HS-5 (cell line): ENCODE data around the gene TMBIM1.

Source experiments
- DNase-seq: peaks from one replicate; pipeline ENCODE4 v3.0.0-alpha.2; 2012; ENCODE audit warnings: low read depth

Gene TMBIM1

DNA sequence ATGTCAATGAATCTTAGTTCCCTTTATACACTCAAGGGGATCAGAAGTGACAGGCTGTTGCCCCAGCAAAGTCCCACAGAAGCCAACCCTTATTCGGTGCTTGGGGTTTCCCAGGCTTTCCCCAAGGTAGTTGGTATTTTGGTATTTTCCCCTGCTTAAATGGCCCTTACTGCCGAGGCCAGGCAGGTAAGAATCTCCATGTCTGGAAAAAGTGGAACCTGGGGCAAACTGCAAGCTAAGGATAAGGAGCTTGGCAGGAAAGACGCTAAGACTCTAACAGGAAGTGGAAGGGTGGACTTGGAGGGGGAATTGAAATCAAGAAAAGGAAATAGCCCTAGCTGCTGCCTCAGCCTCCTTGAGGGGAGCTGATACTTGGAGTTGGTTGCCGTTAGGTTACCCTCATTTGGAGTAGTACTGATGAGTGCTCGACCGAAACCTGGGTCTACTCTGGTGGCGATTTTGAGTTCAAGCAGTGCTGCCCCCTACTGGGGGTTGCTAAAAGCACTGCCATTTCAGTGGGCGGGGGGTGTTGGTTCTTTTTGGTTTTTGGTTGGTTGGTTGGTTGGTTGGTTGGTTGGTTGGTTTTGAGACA, 34.8 kb downstream of the TMBIM1 start:
- no peak for DNase-seq

DNA sequence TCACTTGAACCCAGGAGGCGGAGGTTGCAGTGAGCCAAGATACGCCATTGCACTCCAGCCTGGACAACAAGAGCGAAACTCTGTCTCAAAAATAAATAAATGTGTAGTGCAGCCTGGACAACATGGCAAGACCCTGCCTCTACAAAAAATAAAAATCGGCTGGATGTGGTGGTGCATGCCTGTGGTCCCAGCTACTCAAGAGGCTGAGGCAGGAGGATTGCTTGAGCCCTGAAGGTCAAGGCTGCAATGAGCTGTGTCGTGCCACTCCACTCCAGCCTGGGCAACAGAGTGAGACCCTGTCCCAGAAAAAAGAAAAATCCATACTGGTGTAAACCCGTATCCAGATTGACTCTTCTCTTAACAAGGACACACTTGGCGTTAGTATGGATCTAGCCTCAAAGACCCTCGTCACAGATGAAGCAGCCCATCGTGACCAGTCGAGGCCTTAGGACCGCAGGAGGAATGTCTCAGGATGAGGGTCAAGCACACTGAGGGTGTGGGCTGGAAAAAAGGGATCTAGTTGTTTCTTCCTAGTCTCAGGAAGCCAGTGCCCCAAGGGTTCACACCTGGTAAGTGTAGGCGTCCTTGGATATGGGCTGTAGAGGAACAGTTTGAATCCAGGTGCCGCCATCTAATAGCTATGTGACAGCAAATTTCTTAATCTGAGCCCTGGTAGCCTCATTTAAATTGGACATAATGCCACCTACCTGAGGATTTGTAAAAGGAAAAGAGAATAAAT, 35.5 kb downstream of the TMBIM1 start:
- no peak for DNase-seq

DNA sequence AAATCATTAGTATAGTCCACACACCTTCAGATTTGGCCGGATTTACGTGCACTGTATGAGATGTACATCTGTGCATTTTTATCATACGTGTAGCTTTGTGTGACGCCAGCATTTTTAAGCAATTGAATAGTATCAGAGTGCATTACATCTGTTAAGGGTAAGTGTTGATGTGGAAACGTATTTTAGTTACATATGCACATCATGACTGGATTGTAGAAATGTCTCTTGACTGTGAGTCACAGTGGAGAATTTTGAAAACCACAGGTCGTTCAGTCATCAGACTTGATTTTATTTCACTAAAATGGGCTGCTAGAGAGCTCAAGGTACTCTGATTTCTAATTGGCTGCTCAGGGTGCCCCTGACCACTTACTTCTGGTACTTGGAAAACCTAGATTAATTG, 36.9 kb downstream of the TMBIM1 start:
- DNase-seq = peak; percentile 90

DNA sequence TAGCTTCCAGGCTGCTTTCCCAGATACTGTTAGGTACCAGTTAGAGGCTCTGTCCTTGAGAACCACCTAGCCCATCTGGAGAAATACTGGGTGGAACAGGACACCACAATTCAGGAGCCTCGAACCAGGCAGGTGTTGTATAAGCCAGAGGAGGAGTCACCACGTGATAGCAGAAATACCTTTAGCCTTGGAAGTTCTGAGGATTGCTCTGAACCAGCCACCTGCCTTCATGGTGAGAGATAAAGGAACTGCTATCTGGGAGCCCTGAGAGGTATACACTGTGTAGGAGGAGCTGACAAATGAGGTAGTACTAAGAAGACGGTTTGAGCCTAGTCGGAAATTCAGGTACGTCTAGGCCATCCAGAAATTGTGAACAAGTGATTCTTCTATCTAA, 39.1 kb downstream of the TMBIM1 start:
- DNase-seq = no peak

DNA sequence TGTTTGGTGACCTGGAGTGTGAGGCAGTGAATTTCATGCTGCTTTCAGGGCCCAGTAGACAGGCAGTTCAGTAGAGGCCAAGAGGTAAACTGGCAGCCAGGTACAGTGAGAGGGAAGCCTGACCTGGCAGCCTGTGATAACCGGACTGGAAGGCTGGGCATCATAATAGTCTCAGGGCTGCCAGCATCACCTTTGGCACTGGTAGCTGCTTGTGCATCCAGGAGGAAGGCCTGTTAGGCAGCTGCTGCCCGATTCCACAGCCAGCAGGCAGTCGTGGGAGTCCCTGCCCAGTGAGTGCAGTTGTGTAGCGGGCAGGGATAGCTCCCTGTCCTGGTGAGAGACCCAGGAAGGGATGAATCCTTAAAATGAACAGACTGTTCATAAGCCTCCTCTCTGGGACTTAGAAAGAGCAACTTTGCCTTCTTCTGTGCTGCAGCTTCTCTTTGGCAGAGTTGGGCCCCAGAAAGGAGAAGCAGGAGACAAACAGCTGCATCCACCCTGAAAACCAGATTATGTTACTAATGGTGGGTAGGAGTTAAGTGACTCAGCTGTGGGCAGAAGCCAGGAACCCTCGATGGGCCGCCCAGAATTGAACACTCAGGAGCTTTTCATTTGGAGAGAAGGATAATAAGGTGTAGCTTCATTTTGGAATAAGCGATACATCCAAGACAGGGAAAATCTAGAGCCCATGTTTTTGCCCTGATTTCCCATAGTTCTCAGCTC, 39.6 kb downstream of the TMBIM1 start:
- DNase-seq = no peak

DNA sequence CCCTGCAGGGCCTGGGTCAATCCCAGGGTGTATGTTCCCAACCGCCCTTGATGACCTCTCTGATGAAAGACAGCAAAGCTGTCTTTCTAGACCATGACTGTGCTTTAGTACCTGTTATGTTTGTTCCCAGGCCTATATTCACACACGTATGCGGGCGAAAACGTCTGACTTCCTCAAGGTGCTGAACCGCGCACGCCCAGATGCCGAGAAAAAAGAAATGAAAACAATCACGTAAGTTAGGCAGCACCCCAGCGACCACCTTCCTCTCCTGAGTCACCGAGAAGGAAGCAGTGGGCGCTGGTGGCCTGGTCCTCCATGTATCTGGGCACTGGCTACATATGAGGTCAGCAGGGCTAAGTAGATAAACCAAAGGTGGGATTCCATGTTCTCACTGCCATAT, 42.6 kb downstream of the TMBIM1 start:
- DNase-seq = no peak

DNA sequence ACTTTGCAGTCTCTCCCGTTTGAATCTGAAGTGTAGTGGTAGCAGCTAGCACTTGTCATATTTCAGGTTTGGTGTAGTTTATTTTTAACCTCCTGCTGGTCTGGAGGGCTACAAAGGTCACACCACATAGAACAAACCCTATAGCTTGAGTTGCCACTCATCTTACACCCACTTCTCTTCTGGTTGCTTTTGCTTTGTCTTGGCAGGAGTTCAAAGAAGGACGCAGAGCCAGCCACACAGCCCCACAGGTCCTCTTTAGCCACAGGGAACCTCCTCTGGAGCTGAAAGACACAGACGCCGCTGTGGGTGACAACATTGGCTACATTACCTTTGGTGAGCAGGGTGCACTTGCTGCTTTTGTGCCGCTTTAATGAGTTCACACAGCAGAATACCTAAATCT, 47.1 kb downstream of the TMBIM1 start:
- DNase-seq = no peak

DNA sequence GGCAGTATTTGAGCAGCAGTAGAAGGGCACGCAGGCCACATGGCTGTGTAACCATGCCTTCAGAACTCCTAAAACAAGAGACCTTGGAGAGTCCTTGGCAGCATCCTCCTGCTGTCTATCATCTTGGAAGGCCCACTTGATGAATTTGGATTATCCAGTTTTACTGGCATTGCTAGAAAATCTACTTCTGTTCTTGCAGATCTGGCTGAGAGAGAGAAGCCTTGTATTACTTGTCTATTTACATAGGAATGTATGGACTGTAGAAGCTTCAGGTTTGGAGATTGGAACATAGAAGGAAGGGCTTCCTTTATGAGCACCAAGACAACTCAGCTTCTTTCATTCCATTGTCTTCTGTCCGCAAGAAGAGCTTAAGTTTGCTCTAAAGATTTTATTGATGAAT, 47.6 kb downstream of the TMBIM1 start:
- DNase-seq = no peak

DNA sequence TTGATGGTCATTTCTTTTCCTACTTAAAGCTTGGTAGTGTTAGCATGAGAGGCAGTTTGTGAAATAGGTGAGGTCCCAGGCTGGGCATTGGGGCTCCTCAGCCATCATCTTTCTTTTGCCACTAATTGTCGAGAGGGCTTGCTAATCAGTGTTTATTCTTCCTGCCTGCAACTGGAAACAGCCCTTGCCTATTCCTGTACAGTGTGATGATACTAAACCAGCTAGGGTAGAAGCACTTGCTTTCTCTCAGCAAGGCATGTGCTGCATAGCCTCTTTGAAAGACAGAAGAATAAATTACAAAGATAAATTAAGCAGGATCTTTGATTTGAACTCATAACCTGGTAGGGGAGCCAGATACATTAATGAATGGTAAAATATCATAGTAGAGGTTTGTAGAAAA, 48.1 kb downstream of the TMBIM1 start:
- DNase-seq = no peak

DNA sequence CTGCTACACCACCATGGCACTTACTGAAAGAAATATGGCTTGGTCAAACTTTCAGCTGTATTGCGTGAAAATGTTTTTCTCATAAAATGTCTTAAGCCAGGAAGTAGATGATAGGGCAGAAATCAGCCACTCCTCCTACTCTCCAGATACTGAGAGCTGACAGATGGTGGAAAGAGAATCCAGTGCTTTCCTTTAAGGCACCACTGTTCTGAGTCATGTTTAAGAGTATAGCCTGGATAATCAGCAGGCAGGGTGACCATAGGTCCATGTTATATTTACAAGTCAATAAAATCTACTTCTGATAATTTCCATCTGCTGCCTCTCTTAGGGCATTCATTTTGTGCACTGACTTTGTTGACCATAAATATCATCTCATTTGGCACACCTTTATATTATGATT, 53.4 kb downstream of the TMBIM1 start:
- DNase-seq = no peak

DNA sequence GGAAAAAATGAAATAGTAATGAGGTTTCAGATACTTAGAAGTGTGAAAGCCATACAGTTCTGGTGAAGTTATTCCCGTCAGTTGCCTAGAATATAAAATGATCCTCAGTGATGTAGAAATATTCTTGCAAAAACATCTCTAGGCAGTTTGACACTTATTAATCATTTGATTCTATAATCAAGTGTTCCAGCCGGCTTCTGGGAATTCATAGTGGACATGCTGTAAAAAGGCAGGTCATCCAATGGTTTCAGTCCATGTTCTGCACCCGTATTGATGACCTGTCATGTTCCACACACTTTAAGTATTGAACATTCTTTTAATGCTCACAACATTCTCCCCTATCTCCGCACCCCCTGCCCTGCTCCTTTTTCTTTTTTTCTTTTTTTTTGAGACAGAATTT, 55.5 kb downstream of the TMBIM1 start:
- DNase-seq = no peak

DNA sequence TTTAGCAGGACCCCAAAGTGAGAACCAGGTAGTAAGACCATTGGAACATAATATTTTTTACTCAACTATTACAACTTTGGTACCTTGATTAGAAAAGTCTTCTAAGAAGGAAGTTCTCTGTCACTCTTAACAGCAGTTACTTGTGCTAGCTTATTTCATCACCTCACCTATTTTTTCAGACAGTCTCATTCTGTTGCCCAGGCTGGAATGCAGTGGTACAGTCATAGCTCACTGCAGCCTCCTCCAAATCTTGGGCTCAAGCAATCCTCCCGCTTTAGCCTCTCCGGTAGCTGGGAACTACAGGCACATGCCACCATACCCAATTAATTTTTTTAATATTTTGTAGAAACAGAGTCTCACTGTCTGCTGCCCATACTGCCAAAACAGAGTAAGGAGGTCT, 57.3 kb downstream of the TMBIM1 start:
- DNase-seq = no peak

DNA sequence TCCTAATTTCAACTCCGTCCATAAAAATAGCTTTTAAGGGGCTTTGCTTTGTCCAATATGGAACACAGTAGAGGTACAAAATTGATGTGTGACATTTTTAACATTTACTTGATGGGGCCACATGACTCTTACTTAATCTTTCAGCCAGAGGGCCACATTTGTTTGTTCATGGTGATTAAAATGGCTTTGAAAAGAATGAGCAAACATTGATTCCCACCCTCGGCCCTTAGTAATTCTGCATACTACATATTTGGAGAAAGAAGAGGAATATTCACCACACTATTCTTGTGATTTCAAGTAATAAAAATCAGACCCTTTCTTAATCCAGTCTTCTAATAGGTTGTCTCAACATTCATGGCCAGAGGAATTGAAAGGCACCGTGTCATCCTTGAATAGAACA, 57.8 kb downstream of the TMBIM1 start:
- DNase-seq = no peak

DNA sequence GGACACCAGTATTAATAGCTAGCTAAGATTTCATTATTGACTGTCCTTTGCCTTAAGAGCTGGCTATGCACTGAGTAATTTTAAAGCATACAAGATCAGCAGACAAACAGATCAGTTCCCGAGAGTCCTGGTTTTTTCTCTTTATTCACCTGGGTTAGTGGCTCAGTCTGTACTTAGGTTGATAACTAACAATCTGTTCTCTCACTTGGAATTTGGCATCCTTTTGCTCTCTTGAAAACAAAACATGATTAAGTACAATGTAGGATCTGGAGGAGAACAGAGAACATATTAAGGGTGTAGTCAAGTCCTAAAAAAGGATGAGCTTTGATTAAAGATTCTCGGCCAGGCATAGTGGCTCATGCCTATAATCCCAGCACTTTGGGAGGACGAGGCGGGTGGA, 58.8 kb downstream of the TMBIM1 start:
- DNase-seq = no peak

DNA sequence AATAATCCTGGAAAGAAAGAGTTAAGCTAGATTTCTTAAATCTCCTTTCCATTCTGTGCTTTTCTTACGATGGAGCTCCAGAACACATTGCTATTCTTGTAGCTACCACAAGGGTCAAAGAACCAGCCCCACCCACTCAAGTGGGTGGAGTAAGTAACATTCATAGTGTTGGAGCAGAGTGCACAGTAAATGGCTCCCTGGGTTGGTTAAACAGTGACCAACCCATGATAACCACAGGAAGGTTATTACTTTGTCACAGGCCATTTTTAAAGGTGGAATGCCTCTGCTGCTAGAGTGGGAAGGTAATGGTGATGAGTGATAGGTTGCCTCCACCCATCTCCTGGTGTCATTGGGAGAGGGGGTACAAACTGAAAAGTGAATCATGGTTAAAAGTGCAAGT, 61.4 kb downstream of the TMBIM1 start:
- DNase-seq = no peak

DNA sequence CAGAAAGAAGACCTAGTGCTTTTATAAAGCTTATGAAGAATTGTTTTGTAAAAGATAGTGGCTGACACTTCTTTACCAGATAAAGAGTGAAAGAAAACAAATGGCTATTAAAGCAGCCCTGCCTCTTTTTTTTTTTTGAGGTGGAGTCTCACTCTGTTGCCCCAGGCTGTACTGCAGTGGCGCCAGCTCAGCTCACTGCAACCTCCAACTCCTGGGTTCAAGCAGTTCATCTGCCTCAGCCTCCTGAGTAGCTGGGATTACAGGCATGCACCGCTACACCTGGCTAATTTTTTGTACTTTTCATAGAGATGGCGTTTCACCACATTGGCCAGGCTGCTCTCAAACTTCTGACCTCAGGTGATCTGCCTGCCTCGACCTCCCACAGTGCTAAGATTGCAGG, 62.5 kb downstream of the TMBIM1 start:
- no peak for DNase-seq

DNA sequence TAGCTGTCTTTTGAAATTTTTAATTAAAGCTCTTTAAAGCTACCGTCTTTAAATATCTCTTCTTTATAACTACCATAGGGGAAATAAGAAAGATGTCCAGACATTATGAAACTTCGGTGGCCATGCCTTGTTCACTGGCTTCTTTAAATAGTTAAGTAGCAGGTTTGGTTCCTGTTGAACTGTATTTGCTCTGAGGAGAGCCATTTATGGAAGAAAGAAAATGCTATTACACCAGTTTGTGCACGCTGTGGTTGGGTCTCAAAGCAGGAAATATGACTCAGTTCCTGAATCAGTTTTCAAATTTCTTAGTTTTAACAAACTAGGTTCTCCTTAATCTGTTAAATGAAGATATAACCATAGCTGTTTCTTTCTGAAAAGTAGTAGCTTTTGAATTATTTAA, 63.1 kb downstream of the TMBIM1 start:
- DNase-seq = peak; percentile 69

DNA sequence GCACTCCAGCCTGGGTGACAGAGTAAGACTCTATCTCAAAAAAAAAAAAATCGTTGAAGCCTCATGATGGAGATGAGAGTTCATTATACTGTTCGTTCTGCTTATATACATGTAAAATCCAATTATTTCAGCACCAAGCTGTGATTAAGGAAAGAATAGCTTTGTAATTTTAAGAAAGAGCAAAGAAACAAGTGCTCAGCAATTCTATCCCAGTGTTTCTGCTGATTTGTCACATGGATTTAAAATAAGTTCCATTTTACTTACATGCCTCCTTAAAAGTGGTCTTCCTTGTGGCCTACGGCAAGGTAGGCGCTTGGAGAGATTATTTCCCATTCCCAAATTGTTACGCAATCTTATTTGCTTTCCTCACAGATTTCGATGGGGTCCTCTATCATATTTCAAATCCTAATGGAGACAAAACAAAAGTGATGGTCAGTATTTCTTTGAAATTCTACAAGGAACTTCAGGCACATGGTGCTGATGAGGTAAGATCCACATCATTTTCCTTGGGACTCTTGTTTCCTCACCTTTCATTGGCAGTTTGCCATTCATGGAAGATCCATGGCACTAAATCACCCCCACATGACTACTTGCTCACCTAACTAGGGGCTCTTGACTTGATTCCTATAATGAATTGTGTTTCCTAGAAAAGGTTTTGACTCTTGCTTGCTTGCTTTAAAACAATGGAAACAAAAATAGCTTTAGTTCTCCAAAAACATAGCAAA, 63.8 kb downstream of the TMBIM1 start:
- DNase-seq = no peak

DNA sequence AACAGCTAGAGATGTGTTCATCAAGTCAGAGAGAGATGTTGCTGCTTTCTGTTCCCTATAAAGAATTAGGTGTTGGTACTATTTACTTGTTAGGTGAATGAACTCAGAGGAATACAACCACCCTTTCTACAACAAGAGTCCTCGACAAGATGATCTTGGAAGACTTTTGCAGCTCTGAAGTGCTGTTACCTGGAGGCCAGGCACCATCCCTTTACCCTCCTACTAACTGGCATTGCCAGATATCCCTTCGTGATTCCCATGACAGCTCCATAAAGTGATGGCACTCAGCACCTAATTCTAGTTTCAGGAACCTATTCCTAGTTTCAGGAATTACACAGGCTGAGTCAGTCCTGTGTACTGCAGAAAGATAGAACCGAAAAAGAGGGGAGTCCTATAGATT, 65.4 kb downstream of the TMBIM1 start:
- DNase-seq = no peak
